NCI-H2029 (cell line): ENCODE measurements around the gene CACNA2D4.

ENCODE experiments used
- DNase-seq: peaks from one replicate; lab custom pipeline; 2025; lab: John Stamatoyannopoulos, UW

Gene CACNA2D4

DNA sequence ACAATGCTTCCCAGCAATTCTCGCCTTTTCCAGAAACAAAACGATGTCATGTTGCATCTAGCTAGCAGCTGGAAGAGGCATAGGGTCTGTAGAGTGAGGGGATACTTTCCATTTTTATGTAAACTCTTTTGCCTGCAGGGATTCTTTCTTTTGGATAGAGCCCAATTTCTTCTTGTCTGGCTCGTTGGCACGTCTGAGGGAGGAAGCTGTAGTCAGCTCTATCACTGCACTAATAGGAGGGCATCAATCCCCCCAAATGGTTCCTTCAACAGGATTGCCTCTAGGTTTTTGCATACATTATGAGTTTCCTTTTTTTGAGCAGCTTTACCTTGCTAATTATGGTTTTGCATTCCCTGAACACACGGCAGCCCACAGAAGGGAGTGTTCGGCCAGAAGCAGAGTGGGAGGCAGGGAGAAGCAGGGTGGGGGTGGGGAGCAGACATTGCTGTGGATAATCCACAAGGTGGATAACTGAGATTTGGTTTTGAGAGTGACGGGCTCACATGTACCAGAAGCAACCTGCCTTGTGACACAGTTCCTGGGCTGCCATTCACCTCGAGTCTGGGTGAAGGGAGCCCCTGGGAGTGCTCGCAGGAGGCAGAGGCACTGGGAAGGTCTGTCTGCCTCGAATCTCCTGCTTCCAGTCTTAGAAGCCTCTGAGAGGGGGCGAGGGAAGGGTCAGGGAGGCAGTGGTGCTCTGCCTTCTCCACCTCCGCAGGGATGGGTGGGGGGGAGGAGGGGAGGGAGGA lies 73.6 kb downstream of the CACNA2D4 start:
- no peak for DNase-seq

DNA sequence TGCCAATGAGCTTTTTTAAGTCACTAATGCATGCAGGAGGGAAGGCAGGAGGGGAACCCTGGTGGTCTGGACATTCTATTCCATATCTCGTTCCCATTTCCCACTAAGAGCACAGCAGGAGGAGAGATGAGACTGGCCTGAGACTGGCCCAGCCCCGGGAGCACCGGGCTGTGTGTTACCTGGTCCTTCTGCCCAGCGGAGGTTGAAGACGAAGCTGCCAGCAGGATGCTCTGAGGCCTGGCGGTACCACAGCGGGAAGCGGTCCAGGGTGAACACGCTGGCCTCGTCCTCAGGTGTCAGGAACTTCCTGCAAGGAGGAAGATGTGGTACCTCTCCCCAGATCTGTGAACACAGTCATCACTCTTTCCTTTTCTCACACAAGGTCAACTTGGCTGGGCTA lies 74.2 kb downstream of the CACNA2D4 start:
- DNase-seq, result no peak

DNA sequence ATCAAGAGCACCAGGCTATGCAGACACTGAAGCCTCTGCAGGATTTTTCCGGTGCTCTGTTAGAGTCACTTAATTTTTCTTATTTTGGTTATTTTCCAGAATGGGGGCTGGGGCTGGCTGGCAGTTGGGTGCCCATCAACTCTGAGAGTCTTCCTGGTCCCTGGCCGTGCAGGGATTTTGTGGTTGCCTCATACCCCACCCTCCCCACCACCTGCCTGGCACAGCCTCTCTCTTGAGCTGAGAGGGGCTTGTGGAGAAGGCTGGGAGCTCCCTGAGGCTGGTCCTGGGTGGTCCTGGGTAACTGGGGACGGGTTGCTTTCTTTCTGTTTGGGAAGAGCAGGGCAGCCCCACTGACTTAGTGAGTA lies 74.8 kb downstream of the CACNA2D4 start:
- no peak for DNase-seq

DNA sequence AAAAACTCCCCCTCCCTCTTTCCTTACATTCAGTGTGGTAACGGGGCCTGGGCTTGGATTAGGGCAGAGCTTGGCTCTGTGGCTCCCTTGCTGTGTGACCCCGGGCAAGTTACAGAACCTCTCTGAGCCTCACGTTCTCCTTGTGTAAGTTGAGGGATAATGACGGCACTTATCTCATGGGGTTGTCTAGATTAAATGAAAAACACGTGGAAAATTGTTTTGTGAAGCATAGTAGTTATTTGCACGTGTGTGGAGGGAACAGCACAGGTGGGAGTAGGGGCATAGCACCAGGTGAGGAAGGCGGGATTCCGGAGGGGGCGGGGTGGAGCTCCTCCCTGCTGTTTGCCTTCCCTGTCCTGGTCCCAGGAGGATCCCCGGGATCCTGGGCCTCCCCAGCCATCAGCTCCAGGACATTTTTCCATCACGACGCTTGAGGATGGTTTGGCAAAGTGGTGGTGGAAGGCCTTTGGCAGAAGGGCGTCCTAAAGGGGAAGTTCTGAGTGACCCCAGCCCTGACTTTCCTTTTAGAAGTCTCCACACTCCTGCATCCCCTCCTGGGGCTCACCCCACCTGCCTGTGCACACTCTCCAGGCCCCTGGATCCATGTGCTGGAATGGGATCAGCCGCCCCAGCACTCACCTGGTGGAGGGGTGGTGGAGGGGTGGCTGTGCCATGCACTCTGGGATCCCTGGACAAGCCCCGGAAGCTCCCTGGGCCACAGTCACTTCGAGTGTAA lies 75.4 kb downstream of the CACNA2D4 start:
- no peak for DNase-seq

DNA sequence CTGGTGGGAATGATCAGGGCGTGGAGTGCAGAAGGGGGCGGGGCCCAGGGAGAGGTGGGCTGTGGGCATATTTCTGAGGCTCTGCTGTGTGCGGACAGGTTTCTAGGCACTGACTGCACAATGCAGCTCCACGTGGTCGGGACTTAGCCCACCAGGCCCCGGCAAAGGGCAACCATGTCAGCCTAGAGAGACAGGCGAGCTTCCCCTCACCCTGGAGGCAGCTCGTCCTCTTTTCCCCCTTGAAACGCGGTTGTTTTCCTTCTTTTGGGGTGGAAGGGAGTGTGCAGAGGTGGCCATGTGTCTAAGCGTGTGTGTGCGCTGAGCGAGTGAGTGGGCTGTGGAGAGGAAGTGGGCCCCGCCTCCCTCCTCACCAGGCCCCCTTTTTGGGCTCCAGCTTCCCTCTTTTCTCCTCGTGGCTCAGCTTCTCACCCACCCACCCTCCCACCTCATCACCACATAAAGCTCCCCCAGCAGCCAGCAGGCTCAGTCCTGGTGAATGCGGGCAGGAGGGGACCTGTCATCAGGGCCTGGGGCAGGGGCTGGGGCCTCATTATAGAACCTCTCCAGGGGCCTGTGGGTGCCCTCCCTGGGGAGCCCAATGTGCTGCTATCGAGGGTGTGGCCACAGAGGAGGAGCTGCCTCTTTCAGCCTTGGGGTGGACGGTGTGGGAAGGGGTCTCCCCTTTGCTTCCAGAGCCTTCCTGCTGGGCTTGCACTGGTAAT lies 76.1 kb downstream of the CACNA2D4 start:
- no peak for DNase-seq

DNA sequence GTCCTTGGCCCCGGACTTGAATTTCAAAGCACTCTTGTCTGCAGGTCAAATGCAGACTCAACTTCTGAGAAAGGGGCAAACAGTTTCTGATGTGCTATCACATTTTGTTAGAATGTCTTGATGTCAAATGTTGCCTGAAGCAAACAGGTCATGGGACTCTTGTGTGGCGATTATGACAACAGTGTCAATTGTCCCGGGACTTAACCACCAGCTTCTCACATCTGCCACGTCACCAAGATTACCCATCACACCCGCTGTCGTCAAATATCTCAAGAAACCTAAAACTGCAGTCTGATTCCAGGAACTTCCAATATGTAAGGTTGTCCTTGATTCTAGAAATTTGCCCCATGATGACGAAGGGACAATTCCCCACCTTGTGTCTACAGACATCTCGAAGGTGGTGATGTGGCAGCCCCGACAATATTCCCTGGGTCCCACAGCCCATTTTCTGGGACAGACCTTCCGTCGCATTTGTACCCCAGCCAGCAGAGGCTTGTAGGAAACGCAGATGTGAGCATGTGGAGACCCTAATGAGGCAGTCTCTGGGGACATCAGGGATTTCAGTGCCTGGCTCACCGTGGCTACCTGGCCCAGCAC lies 76.8 kb downstream of the CACNA2D4 start:
- DNase-seq, result no peak

DNA sequence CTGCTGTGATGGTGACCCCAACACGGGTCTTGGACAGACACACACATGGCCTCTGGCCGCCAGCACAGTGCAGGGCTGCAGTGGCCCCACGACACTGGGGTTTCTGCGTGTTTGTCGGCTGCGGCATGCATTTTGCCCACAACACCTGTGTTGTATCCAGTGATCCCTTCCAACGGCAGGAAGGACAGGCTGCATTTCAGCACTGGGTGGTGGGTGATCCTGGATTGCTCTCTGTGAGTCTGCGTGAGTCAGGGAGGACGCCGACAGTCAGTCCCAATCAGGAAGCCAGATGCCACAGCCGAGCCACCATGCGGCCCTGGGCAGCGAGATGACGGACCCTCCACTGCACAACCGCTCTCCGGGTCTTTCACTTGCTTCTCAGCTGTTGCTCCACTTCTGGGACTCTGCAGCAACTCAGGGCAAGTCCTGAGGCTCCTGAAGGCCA lies 77.4 kb downstream of the CACNA2D4 start:
- DNase-seq, result no peak

DNA sequence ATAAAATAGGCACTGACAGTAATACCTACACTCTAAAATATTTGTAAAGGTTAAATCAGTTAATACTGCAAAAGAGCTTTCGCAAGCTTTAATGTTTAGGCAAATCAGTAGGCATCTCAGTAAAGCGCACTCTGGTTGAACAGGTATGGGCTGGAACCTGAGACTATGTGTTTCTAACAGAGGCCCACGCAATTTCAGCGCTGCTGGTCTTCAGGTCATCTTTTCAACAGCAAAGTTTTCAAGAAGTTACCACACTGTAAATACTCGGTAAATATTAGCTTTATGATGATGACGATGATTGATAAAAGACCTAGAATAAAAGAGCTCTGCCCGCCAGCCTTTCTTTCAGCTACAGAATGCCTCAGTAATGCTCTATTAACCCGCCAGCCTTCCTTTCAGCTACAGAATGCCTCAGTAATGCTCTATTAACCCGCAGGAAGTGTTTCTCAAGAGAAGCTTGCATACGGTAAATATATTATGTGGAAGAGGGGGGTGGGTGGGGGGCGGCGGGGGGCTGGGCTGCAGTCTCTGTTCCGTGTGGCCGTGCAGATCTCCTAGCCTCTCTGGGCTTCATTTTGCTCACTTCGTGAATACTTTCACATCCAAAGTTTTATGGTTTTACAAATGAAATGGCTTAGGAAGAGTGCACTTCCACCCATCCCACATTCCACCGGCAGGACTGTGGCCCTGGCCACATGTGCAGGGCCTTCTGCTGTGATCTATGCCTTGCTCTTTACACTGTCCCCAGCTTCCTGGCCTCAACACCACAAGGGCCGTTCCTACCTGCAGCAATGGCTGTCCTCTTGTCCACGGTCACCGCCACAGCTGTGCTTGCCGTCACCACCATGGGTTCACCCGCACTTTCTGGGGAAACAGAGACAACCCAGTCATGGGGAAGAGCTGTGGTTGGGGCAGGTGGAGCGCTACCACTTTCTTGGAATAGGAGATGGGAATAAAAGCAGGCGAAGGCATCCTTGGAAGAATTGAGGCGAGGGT lies 78.2 kb downstream of the CACNA2D4 start:
- DNase-seq, result no peak

DNA sequence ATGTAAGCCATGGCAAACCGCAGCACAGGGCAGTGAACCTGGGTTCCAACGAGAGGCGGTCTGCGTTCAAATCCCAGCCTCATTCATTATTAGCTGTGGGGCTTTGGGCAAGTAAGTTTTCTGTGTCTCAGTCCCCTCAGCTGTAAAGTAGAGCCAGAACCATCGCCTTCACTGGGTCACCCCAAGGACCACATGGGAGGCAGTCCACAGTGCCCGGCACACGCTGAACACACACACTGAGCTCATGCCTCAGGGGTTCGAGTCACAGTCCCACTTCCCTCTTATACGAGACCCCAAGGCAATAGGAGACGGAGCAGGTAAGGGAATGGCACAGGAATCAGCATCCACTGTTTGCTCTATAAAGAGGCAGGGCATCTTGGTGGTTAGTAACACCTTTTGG lies 79.0 kb downstream of the CACNA2D4 start:
- DNase-seq, result no peak

DNA sequence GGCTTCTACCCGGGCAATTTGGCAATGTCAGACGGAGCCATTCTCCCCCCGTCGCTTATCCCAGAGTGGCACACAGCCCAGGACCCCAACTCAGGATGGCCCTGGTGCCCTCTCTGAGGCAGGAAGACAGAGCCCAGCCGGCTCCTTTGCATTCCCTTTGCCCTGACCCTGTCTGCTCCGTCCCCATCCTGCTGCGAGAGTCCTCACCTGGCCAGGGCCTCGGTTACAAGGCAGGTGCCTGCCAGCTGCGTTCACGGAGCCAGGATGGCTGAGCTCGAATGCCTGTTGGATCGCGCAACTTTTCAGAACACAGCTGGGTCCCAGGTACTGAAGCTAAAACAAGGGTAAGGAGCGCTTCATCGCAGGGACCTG lies 79.5 kb downstream of the CACNA2D4 start:
- no peak for DNase-seq

DNA sequence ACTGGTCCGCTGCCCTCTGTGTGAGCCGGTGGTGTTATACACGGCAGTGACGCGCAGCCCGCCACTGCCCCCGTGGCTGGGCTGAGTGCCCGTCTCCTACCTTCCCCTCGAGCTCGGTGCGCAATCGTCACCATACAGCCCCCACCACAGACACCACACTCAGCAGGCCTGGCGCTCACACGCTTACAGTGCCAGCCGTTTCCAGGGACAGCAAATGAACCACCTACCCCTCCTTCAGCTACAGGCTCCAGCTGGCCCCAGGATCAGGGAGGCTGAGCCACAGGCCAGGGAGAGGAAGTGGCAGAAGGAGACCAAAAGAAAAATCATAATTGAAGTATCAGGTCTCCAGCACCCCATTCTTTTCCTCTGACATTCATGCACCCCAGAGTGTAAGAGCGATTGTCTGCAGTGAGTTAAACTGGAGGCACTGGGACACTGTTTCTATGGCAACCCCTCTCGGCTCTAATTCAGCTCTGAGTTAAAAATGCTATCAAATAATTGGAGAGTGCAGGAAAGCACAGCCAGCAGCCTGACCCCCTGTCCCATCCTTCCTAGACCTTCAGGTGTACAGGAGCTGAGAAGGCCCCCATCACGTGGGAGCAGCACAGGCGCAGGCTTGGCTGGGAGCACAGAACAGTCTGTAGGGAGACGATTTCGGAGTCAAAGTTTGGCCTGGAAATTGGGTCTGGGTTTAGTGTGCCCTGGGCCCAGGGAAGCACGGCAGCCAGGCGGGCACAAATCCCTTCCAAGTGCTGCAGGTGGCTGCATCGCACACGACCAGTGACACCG lies 80.1 kb downstream of the CACNA2D4 start:
- DNase-seq, result no peak

DNA sequence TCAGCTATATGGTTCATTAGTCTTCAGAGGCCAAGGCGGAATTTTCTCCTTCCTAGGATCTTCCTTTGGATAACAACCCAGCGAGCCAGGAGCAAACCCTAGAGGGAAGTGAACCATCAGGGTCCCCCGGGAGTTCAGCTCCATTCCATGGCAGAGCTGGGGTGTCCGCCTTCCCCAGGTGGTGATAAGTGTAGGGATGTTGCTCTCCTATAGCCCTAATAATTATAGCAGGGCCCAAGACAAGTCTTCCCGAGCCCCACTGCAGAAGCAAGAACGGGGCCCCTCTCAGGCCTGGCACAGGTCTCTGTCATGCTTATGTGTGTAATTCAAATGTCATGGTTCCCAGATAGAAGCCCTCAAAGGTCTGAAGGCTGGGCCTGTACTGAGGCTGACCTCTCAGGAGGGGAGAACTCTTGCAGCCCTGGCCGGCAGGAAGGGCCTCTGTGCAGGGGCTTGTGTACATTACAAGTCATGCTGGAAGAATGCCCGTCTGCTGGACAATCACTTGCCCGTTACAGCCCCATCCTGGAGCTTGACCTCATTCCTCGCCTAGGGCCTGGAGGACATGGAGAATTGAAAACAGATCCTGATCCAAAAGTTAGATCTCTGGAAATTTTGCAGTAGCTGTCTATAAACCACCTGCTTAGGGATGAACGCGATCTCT lies 80.8 kb downstream of the CACNA2D4 start:
- DNase-seq, result no peak

DNA sequence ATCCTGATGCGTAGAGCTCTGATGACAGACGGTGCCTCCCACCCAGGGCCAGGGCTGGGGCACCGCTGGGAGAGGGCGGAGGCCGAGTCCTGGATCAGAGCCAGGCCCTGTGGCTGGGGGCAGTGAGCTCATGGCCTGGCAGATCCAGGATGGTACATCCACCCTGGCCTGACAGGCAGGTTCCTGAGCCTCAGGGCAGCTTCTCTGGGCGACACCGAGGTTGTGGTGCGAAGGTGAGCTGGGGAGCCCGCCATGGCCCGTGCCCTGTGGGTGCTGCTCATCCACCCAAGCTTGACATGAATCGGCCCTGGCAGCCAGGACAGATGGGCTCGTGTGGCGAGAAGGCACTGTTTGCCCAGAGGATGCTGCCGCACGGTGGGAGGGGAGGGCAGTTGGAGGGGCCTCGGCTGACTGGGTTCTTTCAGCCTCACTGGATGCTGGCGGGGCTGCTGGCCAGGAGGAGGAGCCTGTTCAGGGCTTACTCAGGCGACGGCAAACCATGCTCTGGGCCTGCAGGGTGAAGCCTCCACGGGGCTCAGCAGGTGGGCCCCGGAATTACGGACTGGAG lies 81.5 kb downstream of the CACNA2D4 start:
- peak; percentile 62 for DNase-seq

DNA sequence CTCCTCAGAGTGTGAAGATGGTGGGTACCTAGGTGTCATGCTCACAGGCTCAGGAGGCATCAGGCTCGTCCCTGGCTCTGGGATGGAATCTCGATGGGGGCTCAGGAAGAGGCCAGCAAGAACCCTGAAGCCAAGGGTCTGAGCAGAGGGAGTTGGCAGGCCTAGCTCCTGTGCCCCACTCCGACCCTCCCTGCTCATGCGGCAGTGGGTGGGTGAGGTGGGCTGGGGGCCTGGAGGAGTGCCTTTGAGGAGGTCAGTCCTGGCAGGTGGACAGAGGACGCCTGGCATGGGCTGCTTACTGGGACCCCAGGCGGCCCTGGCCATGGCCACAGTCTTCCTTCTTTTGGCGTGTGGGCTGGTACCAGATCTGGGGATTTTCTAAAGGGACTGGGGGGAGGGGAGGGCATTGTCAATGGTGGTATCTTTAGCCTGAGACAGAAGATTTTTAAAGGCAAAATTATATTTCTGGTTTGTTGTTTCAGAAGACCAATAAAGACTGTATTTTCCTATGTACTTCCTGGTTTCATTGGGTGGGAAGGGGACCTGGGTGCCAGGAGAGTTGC lies 82.1 kb downstream of the CACNA2D4 start:
- no peak for DNase-seq

DNA sequence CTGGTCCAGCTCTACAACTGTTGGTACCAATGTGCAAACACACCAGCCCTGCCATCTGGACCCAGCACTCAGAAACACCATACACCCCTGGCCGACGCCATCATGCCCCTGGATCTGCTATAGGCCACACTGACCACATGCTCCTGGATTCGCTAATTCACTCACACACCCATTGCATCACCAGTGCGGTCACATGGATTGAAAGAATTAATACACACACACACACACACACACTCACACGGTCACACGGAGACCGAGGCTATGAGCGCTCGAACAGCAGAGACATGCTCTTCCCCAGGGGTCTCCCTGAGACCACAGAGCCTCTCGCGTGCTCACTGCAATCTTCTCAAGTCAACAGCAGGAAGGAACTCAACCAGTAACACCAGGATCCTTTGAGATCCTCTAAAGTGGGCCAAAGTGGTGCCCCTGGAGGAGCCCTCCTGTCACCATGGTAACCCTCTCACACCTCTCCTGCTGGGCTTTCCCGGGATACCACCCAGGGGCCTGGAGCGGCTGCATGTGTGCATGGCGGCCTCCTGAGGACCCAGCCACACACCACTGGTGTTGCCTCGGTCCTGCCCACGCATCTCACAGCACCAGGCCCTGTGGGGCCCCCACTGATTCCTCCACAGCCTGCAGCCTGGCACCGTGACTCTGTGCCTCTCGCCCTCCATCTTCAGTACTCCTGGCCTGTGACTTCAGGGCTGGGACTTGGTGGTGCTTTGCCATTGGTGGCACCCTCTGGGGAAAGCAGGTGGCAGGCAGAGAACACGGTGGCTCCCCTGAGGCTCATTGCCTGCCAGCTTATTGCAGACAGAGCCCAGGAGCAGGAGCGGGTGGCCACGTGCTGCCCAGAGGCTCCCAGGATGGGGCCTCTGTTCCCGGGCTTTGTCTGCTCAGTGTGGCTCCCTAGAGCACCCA lies 83.0 kb downstream of the CACNA2D4 start:
- DNase-seq, result no peak

DNA sequence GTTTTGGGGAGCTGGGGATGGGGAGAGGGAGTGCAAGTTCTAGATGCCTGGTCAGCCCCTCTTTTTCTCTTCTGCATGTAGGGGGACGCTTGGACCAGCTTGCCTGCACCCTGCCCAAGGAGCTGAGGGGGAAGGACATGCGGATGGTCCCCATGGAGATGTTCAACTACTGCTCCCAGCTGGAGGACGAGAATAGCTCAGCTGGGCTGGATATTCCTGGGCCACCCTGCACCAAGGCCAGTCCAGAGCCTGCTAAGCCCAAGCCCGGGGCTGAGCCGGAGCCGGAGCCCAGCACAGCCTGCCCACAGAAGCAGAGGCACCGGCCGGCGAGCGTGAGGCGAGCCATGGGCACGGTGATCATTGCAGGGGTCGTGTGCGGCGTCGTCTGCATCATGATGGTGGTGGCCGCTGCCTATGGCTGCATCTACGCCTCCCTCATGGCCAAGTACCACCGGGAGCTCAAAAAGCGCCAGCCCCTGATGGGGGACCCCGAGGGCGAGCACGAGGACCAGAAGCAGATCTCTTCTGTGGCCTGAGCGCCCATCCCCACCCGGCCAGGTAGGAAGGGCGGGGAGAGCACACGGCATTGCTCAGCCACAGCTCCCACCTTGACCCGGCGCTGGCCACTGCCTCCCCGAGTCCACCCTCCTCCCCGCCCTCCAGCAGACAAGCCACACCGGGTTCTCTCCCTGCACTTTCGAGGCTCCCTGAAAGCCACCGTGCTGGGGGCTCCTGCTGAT lies 84.1 kb downstream of the CACNA2D4 start:
- DNase-seq, result no peak

DNA sequence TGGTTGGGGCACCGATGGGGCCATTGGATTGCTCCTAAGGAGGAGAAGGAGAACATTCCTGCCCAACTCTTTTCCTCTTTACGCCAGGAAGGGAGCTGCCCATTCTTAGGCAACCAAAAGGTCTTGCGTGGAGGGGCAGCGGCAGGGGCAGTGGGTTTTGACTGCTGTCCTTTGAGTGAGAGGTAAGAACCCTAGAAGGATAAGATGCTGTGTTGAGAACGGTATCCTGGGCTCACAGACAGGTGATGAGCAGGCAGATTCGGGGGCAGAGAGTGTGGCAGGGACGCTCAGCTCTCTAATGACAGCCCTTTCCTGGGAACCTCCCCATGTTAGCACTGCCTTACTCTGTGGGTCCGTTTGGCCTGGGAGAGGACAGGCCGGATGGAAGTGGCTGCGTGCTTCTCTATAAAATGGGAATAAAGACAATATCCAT lies 84.8 kb downstream of the CACNA2D4 start:
- no peak for DNase-seq
